ENCODE measurements around the gene SLC26A5.

GRCh38 chr7:103382032-103382402, 64.0 kb downstream of the SLC26A5 start:
- no peak for TF ChIP-seq CTCF (conservative IDR thresholded peaks at IDR 0.05 in 1 of 2, IDR thresholded peaks at IDR 0.05 in 1 of 2; ENCODE audit: low read depth in 1 of 2, low read length in 2 of 2)
- TF ChIP-seq EZH2 (IDR thresholded peaks at IDR 0.05; ENCODE audit: low read length, missing control alignments), result no peak

Data from fibroblast of lung (primary cell).